ENCODE results near the gene ZNF654. TPM values are rescaled to one million over a fixed set of nuclear protein-coding genes. Genes with fewer than 3 reads are reported as not detected.

Gene ZNF654
- total and polyA plus RNA-seq, 2 experiments from 2014 or later: 6.3 to 16.2 TPM

- Histone ChIP-seq H3K36me3 (replicated peaks; ENCODE audit: insufficient read depth, low read depth) (no peaks in the 10 kb centered on the region), H3K4me3 (no peak overlapping the region), H3K27me3 (no peaks in the 10 kb centered on the region), H3K4me2 (no peak overlapping the region), H3K9me3 (ENCODE audit: low read depth) (no peaks in the 10 kb centered on the region), H3K9me2 (replicated peaks; ENCODE audit: insufficient read depth) (no peaks in the 10 kb centered on the region), H4K20me1 (ENCODE audit: insufficient read depth, poor library complexity, severe bottlenecking) (no peaks in the 10 kb centered on the region), H3K4me1 (ENCODE audit: insufficient read depth) (no peaks in the 10 kb centered on the region), H3K79me2 (no peaks in the 10 kb centered on the region), H3K27ac (no peak overlapping the region), H2AFZ (no peak overlapping the region)
- TF ChIP-seq EZH2phosphoT487 (IDR thresholded peaks at IDR 0.05; ENCODE audit: low read depth, severe bottlenecking, unreplicated experiment) (no peak), CTCF (IDR thresholded peaks at IDR 0.05; ENCODE audit: poor library complexity) (no peak), EZH2 (IDR thresholded peaks at IDR 0.05; ENCODE audit: borderline replicate concordance) (no peak)
- DNase-seq (ENCODE audit: low spot score): no peak
- WGBS (ENCODE audit: low lambda C conversion rate, missing lambda C conversion rate): 34% methylated on average over 2 of the region's 2 CpGs
Observed at GRCh38 chr3:88038566-88038965, 20.5 kb upstream of the ZNF654 start.

- Histone ChIP-seq H3K4me1 (ENCODE audit: insufficient read depth) (no peaks in the 10 kb centered on the region), H3K9me3 (ENCODE audit: low read depth) (no peaks in the 10 kb centered on the region), H3K36me3 (replicated peaks; ENCODE audit: insufficient read depth, low read depth) (no peaks in the 10 kb centered on the region), H4K20me1 (ENCODE audit: insufficient read depth, poor library complexity, severe bottlenecking) (no peaks in the 10 kb centered on the region), H2AFZ (no peak overlapping the region), H3K9me2 (replicated peaks; ENCODE audit: insufficient read depth) (no peaks in the 10 kb centered on the region), H3K27ac (no peak overlapping the region), H3K4me3 (no peak overlapping the region), H3K4me2 (no peak overlapping the region), H3K27me3 (no peaks in the 10 kb centered on the region), H3K79me2 (no peaks in the 10 kb centered on the region)
- WGBS (ENCODE audit: low lambda C conversion rate, missing lambda C conversion rate): 89% methylated on average over 4 of the region's 4 CpGs
- DNase-seq (ENCODE audit: low spot score): no peak
- TF ChIP-seq EZH2 (IDR thresholded peaks at IDR 0.05; ENCODE audit: borderline replicate concordance): no peak
- no peak for TF ChIP-seq CTCF (IDR thresholded peaks at IDR 0.05; ENCODE audit: poor library complexity)
- no peak for TF ChIP-seq EZH2phosphoT487 (IDR thresholded peaks at IDR 0.05; ENCODE audit: low read depth, severe bottlenecking, unreplicated experiment)
Observed at GRCh38 chr3:88040529-88040928, 18.5 kb upstream of the ZNF654 start.

- H3K4me3 ChIP-seq: no peak overlapping the region
- H2AFZ ChIP-seq: no peak overlapping the region
- no peaks in the 10 kb centered on the region for H3K4me1 ChIP-seq (ENCODE audit: insufficient read depth)
- no peak overlapping the region for H3K4me2 ChIP-seq
- H3K79me2 ChIP-seq: no peaks in the 10 kb centered on the region
- 79% methylated on average over 3 of the region's 3 CpGs for WGBS (ENCODE audit: low lambda C conversion rate, missing lambda C conversion rate)
- DNase-seq (ENCODE audit: low spot score): no peak
- H3K27me3 ChIP-seq: no peaks in the 10 kb centered on the region
- H3K27ac ChIP-seq: no peak overlapping the region
- H3K9me3 ChIP-seq (ENCODE audit: low read depth): no peaks in the 10 kb centered on the region
- TF ChIP-seq EZH2phosphoT487 (IDR thresholded peaks at IDR 0.05; ENCODE audit: low read depth, severe bottlenecking, unreplicated experiment): no peak
- no peak for TF ChIP-seq EZH2 (IDR thresholded peaks at IDR 0.05; ENCODE audit: borderline replicate concordance)
- TF ChIP-seq CTCF (IDR thresholded peaks at IDR 0.05; ENCODE audit: poor library complexity): no peak
- no peaks in the 10 kb centered on the region for H3K36me3 ChIP-seq (replicated peaks; ENCODE audit: insufficient read depth, low read depth)
- H3K9me2 ChIP-seq (replicated peaks; ENCODE audit: insufficient read depth): no peaks in the 10 kb centered on the region
- no peaks in the 10 kb centered on the region for H4K20me1 ChIP-seq (ENCODE audit: insufficient read depth, poor library complexity, severe bottlenecking)
Observed at GRCh38 chr3:88041005-88041404, 18.1 kb upstream of the ZNF654 start.

GRCh38 chr3:88044411-88044810, 14.6 kb upstream of the ZNF654 start:
- Histone ChIP-seq H2AFZ (no peak overlapping the region), H3K9me2 (replicated peaks; ENCODE audit: insufficient read depth) (no peaks in the 10 kb centered on the region), H3K4me3 (no peak overlapping the region), H3K27me3 (no peaks in the 10 kb centered on the region), H3K9me3 (ENCODE audit: low read depth) (no peaks in the 10 kb centered on the region), H4K20me1 (ENCODE audit: insufficient read depth, poor library complexity, severe bottlenecking) (no peaks in the 10 kb centered on the region), H3K27ac (no peak overlapping the region), H3K36me3 (replicated peaks; ENCODE audit: insufficient read depth, low read depth) (no peaks in the 10 kb centered on the region), H3K79me2 (no peaks in the 10 kb centered on the region), H3K4me1 (ENCODE audit: insufficient read depth) (no peaks in the 10 kb centered on the region), H3K4me2 (no peak overlapping the region)
- WGBS (ENCODE audit: low lambda C conversion rate, missing lambda C conversion rate): 81% methylated on average over 1 of the region's 1 CpG
- TF ChIP-seq EZH2phosphoT487 (IDR thresholded peaks at IDR 0.05; ENCODE audit: low read depth, severe bottlenecking, unreplicated experiment) (no peak), EZH2 (IDR thresholded peaks at IDR 0.05; ENCODE audit: borderline replicate concordance) (no peak), CTCF (IDR thresholded peaks at IDR 0.05; ENCODE audit: poor library complexity) (no peak)
- no peak for DNase-seq (ENCODE audit: low spot score)
